Hindlimb muscle (tissue), 1 donor: ENCODE results near the gene KCTD17. TPM values are rescaled to one million over a fixed set of nuclear protein-coding genes. Genes with fewer than 3 reads are reported as not detected.

Experiments
- DNase-seq: peaks from one replicate; pipeline ENCODE4 v3.0.0-alpha.2; 2013
- polyA plus RNA-seq: library from polyadenylated mRNA; unstranded; fragments of 120-200 nt; gene quantifications from one replicate; pipeline ENCODE4 v1.2.1, GENCODE V29; 2013; ENCODE audit not compliant: insufficient read length

The KCTD17 gene, protein sequence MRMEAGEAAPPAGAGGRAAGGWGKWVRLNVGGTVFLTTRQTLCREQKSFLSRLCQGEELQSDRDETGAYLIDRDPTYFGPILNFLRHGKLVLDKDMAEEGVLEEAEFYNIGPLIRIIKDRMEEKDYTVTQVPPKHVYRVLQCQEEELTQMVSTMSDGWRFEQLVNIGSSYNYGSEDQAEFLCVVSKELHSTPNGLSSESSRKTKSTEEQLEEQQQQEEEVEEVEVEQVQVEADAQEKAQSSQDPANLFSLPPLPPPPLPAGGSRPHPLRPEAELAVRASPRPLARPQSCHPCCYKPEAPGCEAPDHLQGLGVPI
- polyA plus RNA-seq = 15.3 TPM

DNA sequence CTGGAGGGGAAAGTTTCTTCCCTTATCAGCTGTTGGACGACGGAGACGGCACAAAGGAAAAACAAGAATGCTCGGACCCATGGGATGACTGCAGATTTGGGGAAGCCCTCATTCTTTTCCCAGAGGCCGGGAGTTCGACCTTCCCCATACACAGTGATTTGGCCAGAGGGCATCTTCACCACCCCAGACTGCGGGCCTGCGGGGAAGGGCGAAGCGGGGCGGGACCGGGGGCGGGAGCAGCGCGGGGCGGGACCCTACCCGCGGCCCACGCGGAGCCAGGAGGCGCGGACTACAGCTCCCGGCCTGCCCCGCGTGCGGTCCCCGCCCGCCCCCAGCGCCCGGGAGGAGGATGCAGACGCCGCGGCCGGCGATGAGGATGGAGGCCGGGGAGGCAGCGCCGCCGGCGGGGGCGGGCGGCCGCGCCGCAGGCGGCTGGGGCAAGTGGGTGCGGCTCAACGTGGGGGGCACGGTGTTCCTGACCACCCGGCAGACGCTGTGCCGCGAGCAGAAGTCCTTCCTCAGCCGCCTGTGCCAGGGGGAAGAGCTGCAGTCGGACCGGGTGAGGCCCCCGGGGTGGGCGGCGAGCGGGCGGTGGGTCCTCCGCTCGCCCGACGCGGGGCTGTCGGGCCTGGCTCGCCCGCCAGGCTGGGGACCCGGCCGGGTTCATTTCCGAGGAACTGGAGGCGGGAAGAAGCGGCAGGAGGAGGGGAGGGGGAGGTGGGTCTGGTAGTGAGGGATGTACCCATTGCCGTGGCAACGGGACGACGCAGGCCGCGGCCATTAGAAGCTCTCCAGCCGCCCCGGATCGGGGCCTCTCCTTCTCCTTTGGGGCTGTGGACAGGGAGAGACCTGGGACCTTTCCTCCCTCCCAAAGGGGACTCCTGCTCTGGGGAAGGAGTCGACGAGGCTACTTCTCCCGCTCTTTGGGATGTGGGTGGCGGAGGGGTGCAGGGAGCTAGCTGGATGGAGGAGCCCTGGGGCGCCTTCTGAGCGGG, at the start of gene KCTD17:
KCTD17 (plus strand) TSS at position 352 of the 995 bp plus-strand sequence; CDS start at position 371, 19 bp downstream.
- peak; percentile 74 for DNase-seq

DNA sequence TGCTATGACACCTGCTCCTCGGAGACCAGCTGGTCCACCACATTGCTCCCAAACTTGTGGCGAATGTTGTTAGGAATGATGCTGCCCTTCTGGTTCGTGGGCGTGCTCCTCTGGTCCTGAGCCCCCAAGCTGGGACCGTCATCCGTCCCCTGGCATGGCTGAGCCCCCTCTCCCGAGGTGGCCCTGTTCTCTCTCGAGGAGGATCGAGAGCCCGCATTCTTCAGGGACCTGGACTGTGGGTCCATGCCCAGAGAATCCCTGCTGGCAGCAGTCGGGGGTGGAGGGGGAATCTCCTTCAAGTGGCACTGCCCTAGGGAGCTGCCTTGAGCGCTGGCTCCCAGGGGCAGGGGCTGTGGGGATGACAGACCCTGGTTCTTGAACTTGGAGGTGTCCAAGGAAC, 49.7 kb upstream of the KCTD17 start:
- no peak for DNase-seq

DNA sequence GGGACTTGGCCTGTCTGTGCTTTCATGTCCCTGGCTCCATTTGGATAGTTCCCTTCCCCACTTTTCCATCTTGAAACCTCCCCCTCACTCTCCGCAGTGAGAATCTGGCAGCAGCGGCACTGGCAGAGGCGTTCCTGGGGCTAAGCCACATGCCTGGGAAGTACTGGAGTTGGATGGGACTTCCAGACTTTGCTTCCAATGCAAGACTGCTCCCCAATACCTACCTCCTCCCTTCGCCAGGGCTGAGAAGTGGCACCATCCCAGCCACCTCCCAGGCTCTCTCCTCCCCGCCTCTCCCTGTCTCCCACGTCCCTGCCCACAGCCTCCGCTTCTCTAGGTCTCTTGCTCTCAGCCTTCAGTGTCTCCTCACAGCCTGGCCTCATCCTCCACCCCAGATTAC, 48.9 kb upstream of the KCTD17 start:
- DNase-seq = peak; percentile 42

DNA sequence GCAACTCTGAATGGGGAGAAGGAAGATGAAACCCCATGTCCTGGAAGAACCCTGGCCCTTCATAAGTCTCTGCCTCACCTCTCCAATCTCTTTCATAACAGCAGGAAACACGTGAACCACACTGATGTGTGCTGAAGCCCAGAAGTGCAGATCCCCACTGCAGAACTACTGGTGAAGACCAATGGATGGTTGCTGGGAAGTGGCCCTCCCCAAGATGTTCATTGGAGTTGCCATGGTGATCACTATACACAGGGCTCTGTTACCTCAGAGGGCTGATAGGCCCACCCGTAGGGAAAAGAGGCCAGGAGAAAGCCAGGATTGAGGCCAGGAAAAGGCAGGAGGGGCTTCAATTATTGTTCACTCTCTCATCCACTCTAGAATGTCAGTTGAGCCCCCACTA, 43.9 kb upstream of the KCTD17 start:
- DNase-seq = no peak

DNA sequence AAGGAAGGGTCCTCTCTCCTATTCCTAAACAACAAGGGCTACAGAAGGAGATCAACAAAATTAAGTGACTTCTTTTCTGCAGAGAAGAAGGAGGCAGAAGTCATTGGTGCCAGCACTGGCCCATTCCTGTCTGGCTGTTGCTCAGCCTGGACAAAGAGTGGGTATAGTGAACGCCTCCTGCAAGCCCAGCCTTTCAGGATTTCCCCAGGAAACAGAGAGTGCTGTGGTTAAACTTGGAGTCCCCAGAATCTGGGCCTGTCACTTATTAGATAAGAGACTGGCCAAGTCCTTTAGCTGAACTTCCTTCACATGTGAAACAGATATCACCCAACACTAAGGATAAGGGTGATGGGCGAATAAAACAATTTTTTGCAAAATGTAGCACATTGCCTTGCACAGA, 43.2 kb upstream of the KCTD17 start:
- no peak for DNase-seq

DNA sequence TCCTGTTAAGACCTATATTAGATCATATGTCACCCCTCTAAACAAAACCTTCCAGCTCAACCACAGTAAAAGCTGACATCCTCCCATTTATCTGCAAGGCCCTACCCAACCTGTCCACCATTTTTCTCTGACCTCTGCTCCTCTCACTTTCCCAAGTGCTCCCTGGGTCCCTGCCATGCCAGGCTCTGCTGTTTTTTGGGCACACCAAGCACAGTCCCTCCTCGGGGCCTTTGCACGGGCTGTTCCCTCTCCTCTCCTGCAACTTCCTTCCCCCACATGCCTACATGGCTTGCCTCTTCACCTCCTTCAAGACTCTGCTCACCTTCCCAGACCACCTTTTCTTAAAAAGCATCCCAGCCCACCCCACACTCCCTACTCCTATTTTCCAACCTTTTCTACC, 42.1 kb upstream of the KCTD17 start:
- DNase-seq = no peak

DNA sequence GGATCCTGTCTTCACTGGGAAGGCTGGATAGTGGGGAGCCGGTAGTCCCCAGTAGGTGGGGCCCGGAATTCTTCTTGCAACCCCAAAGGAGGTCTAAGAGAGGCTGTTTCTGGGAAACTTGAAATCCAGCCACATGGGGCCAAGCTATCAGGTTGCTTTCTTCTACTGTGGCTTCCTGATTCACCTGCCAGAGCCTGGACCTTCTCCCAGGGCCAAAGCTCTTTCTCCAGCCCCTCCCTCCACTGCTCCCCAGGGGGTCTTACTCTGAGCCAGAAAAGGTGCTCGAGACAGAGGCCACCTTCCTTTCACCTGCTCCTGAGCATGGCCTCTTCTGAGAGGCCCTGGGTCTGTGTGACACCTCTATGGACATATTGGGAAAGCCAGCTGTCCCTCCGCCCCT, 41.4 kb upstream of the KCTD17 start:
- no peak for DNase-seq

DNA sequence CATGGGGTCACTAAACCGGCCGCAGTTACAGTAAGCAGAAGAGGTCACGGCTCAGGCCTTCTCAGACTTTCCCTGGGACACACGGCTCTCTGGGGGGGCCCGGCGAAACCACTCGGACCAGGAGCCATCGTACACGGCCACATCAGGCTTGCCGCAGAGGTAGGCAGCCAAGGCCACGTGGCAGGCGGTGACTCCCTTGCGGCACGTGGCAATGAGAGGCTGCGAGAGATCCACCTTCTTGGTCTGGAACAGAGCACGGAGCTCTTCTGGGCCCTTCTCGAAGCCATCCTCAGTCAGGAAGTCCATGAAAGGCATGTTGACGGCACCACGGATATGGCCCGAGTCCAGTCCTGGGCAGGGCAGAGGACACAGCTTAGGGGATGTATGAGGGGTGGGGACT, 40.6 kb upstream of the KCTD17 start:
- no peak for DNase-seq

DNA sequence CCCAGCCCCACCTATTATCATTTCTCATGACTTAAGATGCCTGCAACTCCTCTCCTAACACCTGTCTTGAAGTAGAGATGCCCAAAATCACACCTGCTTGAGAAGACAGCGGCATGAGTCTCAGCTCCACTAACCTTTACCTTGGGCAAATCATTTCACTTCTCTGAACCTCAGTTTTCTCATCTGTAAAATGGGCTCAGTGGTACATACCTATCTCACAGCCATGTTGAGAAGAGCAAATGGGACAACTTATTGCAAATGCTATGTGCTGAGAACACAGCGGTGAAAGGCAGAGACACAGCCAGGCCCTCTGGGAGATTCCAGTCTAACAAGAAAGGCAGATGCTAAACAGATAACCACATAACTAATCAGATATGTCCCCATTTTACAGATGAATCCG, 40.1 kb upstream of the KCTD17 start:
- no peak for DNase-seq

DNA sequence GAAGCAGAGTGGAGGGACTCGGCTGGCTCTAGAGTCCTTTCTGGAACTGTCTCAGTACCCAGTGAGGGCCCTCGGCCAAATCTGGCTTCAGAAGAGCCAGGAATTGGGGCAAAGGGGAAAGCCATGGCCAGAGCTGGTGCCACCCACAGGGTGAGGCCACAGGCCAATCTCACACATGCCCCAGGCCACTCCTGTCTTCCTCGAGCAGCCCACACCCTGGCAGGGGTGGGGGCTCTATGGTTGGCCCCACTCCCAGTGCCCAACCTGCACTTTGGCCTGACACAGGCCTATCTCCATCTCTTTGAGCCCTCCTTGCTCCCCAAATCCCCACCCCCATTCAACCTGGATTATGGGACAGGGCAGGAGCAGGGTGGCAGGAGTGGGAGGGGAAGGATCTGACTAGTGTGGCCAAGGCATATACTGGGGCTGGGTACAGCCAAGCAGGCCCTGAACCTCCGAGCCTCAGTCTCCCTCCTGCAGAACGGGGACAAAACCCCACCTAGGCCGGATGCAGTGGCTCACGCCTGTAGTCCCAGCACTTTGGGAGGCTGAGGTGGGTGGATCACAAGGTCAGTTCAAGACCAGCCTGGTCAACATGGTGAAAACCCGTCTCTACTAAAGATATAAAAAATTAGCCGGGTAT, 39.2 kb upstream of the KCTD17 start:
- DNase-seq = no peak

DNA sequence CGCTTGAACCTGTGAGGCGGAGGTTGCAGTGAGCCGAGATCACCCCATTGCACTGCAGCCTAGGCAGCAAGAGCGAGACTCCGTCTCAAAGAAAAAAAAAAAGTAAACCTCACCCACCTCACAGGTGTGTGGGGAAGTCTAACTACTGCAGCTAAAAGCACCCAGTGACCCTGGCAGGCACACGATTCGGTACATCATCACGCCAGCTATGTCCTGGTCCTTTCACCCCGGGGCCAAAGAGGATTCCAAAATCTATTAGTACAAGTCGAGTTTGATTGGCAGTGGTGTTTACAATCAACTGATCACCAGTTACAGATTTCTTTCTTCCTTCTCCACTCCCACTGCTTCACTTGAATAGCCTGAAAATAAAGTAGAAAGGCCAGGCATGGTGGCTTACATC, 38.6 kb upstream of the KCTD17 start:
- DNase-seq = no peak

DNA sequence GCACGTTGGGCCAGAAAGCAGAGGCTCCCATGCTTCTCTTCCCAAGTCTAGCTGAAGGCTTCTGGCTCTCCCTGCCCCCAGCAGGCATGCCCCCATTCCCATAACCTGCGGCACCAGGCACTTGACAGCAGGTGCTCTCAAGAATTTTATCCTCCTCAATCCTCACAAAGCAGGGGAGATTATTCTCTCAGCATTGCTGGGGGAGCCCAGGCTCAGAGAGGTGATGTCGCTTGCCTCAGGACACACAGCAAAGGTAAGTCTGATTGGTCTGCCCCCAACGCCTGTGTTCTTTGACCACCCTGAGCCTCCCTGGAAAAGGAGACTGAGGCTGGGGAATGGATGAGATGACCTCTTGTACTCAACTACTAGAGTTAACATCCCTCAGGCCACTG, 37.1 kb upstream of the KCTD17 start:
- no peak for DNase-seq

DNA sequence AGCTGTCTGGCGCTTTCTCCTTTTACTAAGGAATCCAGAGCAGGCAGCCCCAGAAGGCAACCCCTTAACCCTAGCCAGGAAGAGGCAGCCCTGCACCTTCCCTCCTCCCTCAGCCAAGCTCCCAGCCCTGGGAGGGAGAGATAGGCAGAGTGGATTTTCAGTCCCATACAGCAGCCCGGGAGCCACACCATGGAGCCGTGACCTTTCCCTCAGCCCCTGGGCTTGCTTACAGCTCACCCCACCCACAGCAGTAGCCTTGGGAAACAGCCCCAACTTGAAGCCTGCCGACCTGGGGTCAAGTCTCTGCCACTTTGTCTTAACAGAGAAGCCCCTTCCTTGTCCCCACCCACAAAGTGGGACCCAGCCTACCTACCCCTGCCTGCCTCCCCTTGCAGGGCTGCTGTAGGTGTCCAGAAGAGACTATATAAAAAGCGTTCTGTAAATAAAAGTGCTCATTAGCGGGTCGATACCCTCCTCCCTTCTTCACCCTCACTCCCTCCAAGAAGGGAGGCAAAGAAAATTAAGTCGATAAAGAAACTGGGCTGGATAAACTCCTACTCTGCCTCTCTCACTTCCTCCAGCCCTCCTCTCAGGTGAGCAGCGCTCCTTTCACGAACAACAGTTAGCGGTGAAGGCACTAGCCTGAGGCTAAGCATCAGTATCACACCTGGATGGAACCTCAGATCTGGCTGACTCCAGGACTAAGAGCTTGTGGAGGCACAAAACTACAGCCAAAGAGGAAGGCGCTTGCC, 36.5 kb upstream of the KCTD17 start:
- no peak for DNase-seq

DNA sequence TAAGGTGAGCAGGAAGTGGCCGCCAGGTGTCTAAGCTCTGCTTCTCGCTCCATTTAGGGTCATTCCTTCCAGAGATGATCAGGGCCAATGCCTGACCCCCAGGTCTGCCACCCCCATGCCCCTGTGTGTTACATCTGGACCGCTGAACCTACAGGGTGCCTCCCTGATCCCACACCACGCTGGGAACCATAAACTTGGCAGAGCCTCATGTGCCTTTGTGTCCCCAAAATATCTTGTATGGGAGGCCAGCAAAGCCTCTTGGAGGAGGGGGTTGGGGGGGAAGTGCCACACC, 36.0 kb upstream of the KCTD17 start:
- no peak for DNase-seq

DNA sequence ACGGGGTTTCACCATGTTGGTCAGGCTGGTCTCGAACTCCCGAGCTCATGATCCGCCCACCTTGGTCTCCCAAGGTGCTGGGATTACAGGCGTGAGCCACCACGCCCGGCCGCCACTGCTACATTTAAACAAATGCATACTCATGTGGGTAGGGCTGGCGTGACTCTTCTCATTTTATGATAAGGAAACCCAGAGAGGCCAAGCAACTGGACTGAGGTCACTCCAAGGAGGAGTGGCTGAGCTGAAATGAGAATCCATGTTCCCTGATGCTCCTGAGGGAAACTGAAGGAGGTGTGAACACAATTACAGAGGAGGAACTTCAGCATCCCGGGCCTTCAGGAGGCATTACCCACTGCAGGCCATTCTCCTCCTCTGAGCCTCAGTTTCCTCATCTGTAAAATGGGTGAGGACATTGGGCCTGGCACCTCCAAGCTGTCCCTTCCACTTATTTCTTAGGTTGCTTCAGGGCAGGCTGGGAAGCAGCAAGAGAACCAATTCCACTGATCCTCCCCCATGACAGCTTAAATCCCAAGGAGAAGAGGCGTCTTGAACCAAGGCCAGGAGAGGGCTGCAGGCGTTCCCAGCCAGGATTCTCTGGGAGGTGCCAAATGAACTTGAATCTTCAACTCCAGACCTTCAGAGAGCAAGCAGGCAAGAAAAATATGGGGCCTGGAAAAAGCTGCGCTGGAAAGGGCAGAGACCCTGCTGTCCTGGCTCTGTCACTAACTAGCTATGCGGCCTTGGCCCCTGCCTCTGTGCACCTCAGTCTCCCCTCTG, 35.2 kb upstream of the KCTD17 start:
- DNase-seq = no peak

DNA sequence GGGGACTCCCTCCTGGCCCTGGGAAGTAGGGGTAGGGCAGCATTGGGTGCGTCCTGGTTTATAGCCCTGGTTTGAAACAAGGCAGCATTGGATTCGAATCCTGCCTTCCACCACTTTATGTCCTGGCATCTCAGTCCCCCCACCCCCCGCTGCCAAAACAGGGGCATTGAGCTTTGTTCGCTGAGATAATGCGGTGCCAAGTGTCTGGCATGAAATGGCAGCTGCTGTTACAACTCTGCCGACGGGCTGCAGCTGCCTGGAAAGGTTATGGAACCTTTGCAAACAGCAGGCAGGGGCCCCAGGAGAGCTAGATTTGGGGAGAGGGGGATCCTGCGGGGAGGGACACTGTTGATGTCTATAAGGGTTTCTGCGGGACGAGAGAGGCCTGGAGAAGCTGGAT, 34.2 kb upstream of the KCTD17 start:
- DNase-seq = no peak

DNA sequence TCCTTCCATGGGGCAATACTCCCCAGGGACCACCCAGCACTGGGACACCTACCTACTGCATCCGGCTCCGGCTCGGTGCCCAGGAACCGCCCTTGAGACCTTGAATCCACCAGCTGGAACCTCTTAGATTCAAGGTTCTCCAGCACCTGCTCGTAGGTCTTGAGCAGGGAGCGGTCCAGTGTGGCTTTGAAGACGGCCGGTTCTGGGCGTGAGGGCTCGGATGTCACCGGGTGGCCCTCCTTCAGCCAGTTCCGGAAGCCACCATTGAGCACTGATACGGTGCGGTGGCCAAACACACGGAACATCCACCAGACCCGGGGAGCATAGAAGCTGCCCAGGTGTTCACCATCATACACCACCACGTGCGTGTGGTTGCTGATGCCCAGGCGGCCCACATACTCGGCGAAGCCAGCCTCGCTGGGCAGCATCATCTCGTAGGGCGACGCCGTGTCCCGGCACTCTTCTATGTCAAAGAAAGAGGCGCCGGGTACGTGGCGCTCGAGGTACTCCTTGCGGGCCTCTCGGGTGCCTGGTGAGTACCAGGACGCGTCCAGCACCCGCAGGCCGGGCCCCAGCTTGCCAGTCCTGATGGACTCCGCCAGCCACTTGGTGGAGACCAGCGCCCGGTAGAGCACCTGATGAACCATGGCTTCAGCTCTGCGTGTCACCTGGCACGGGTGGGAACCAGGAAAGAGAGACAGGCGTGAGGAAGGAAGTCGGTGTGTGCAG, 33.3 kb upstream of the KCTD17 start:
- DNase-seq = no peak

DNA sequence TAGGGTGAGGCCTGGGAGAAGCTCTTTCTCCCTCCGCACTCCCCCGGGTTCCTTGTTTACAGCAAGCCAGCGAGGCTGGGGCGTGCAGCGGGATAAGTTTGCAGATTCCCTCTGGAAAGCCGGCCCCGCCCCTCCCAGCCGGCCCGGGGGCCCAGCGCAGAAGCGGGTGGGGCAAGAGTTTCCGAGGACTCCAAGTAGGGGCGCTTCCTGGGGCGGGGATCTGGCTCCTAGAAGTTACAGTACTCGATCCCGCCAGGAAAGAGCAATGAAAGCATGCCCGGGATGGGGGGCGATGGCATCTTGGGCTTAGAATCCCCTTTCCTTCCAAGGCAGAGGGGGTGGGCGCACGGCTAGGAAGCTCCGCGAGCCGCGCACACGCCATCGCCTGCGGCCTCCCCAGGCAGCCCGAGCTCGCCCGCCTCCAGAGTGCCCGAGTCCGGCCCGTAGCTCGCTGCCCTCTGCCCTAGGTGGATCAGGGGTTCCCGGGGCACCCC, 32.7 kb upstream of the KCTD17 start:
- DNase-seq = peak; percentile 72

DNA sequence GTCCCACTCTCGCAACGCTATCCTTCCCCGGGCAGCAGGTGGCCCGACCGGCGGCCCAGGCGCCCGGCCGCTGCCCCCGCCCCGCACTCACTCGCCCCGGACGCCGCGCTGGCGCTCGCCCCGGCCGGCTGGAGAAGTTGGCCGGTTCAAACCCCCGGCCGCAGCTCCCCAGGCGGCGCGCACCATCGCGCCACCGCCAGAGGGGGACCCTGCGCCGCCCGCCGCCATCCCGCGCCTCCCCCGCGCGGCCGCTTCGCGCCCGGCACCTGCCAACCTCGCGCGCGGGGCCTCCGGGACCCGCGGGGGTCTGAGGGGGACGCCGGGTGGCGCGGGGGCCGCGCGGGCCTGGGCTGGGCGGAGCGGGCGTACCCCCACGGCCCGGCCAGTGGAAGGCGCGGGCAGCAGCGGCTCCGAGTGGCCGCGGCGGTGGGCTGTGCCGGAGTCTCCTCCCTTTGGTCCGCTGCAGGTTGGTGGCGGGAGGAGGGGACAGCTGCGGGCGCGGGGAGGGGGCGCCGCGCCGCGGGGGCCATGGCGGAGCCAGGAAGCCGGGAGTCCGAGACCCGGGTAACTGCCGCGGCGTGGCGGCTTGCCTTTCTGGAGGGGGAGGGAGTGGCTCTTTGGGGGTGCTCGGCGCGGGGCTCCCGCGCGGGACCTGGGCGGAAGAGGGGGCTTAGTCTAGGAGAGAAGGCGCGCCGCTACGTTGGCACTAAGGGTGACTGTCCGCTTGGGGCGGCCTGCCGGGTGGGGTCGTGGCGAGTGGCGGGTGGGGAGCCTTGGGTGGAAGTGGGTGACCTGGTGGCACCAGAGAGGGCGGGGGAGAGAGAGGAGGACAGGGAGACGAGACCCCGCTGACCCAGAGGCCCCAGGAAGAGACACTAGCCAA, 32.0 kb upstream of the KCTD17 start, which contains the start of the genes MPST and TST:
MPST (plus strand) TSS at position 434 of the 883 bp plus-strand sequence; CDS start at position 529, 95 bp downstream.
TST (minus strand) TSS at position 139 of the 883 bp plus-strand sequence. CDS start 715 bp downstream, outside the sequence.
- peak; percentile 86 for DNase-seq

DNA sequence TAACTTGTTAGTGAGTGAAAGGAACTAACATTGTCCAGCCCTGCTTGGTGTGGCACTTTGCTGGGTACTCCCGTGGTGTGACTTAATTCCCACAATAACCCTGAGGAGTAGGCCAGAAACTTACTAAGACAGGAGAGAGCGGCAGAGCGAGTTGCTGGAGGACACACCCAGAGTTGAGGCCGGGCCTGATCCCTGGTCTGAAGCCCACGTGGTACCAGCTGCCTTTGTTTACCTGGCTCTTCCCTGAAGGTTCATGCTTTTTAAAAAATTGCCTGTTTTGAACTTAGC, 31.4 kb upstream of the KCTD17 start:
- DNase-seq = peak; percentile 37
